Fibroblast of skin of left biceps (primary cell): Measurements from ENCODE around the gene SF3A1.
"Not testable (repeated sequence)": the region's sequence is repeated elsewhere in the genome, so short reads cannot be mapped to it uniquely, and the experiment has no call there.

Source experiments
- DNase-seq, 2 experiments: peaks; one replicate each; pipeline ENCODE4 v3.0.0-alpha.2; 2013; ENCODE audit warnings: low read depth in 2 of 2

The SF3A1 gene

GRCh38 chr22:30348404-30348803, 8.3 kb downstream of the SF3A1 start:
- DNase-seq: no peak

DNA sequence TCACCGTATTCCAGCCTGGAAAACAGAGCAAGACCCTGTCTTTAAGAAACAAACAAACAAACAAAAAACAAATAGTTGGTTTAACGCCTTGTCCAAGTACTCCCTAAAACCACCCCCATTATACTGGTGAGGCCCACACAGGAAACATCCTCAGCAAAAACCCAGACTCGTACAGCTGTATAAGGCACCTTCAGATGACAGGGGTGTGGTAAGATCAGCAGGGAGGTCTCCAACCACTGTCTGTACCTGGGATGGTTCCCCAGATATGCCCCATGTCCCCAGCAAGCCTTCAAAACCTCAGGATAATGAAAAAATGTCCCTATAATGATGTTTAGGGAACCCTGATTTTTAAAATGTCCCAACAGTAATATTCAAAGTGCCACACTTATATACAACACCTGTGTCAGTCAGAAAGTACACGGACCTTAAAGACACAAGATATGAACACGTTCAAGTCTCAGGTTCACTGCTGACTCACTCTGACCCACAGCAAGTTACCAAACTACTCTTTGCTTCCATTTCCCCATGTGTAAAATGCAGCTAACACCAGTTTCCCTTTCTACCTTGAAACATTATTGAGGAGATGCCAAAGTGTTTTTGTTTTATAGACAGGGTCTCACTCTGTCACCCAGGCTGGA, 9.3 kb downstream of the SF3A1 start:
- no peak for DNase-seq

- no peak for DNase-seq
These were observed 12.1 kb downstream of the SF3A1 start for GRCh38 chr22:30344447-30345200.

GRCh38 chr22:30340911-30341685, 15.6 kb downstream of the SF3A1 start:
- no peak for DNase-seq

GRCh38 chr22:30338802-30339201, 17.9 kb downstream of the SF3A1 start:
- DNase-seq: no peak

- DNase-seq: not testable (repeated sequence)
These were observed 18.4 kb downstream of the SF3A1 start for GRCh38 chr22:30338341-30338740.

DNA sequence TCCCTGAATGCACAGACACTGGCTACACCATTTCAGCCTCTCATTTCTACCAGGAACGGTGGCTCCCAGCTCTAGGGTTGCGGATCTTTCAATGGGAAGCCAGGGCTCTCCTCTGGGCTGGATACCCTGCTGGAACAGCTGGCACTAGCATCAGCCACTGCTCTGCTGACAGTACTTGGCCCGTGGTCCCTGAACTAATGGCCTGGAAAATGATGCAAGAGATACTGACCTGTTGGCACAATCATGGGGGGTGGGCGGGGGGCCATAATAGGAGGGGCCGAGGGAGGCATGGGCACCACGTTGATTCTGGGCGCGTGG, 19.3 kb downstream of the SF3A1 start:
- no peak for DNase-seq

DNA sequence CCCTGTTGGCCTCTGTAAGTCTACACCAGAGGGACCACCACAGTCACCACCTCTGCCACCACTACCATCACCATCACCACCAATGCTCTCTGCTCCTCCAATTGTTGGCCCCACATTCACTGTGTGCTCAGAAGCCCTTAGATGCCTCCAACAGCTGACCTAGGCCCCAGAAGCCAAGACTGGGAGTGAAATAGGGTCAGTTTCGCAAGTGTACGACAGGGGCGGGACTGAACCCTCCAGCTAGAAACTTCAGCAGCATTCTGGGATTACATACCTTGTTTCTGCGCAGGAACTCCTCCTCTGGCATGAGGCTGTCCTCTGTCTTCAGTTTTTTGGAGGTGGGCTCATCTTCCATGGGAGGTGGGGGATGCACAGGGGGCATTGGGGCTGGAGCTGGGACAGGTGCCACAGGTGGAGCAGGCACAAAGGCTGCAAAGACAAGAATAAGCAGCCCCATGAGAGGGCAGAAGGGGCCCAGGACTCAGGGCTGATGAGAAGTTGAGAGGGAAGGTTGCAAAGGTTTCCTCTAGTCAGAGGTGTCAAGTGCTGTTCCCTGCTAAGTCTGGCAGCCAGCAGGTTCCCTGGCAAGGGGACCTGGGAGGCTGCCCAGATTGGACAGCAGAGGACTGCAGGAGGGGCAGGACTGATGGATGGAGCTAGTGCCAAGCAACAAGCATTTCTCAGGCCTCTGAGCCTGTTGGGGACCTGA, 19.8 kb downstream of the SF3A1 start:
- DNase-seq: no peak

DNA sequence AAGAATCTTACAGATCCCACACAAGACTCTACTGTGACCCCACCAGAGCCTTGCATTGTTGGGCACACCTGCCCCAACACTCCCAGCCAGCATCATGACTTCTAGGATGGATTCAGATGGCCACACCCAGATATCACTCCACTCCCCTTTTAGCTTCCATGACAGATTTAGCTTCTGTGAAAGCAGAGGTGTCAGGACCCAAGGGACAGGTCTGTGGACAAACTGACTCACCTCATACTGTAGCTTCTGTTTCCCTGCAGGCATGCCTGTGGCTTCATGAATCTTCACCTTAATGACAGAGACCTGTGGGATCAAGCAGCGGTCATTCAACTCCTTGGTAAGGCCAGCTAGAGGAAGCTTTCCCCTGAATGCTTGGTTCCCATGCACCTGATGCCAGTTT, 21.5 kb downstream of the SF3A1 start:
- no peak for DNase-seq

DNA sequence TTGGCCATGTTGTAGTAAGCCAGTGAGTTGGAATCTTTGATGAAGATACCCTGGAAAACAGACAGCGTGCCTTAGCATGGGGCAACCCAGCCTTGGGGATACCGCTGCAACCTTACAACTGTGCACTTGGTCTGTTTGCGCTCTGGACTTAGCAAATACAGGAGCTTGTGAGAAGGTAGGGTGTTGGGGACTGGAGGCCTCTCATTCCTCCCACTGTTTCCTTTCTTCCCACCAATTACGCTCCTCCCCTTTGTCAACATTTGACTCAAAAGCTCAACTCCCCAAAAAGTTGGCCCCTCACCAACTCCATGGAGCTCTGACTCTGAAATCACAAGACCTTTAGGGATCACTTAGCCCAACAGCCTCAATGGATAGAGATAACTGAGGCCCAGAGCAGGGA, 22.0 kb downstream of the SF3A1 start:
- DNase-seq: no peak

DNA sequence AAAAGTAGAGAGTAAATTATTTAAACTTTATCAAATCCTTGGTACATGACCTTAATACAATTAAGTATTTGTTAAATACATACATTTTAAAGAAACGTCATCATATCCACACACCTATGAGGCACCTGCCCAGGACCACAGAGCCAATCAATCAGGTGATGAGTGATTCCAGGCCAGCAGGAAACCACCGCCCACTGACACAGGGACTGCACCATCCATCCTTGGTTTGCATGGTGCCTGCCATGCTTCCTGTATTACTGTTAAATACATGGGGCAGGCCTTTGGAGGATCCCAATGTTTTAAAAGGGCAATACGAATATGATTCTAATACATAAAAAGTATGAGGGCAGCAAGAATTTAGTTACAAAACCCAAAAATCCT, 23.0 kb downstream of the SF3A1 start:
- DNase-seq: no peak

- no peak for DNase-seq
These were observed 23.5 kb downstream of the SF3A1 start for GRCh38 chr22:30332994-30333706.

DNA sequence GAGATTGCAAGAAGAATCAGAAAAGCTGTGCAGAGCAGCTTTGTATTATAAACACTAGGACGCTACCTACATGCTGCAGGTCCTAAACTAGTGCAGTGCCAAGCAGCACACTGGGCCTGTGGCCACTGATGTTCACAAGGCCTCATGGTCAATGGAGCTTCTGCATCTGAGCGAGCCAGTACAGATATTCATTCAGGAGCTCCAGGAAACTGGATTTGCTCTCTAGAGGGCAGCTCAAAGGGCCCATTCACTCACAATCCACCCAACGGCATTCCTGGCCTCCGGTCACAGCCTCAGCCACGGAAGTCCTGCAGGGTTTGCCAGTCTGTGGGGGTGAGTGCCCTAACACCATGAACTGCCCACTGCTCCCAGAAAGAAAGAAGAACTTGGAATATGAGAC, 24.1 kb downstream of the SF3A1 start:
- DNase-seq: no peak

DNA sequence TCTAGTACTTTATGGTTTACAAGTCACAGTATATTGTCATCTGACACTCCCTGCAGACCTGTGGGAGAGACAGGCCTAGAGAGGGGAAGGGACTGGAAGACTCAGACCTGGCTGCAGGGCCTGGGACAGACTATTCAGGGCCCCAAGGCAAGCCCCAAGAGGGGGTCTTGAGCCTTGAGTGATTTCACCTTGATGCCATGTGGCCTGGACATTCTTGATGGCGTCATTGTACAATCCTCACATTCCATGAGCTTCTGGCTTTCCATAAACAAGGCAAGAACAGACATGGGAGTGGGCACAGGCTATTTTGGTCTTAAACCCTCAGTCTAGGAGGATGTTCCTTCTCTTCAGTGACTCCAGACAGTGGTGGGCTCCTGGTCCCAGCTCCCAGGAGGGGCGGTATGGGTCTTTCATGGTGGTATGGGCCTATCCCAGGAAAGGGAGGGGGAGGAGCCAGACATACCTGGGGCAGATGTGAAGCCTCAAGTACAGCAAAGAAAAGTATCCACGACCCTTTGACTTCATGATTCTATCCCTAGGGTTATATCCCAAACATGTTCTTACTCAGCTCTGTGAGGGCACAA, 28.1 kb downstream of the SF3A1 start:
- no peak for DNase-seq

GRCh38 chr22:30327864-30328345, 28.8 kb downstream of the SF3A1 start:
- no peak for DNase-seq

- peak; percentile 60 to 67 for DNase-seq
These were observed 29.9 kb downstream of the SF3A1 start, which contains the start of gene TBC1D10A for GRCh38 chr22:30326706-30327362. Gene TBC1D10A (minus strand): TSS chr22:30326941. CDS start chr22:30326881, 60 bp downstream.

DNA sequence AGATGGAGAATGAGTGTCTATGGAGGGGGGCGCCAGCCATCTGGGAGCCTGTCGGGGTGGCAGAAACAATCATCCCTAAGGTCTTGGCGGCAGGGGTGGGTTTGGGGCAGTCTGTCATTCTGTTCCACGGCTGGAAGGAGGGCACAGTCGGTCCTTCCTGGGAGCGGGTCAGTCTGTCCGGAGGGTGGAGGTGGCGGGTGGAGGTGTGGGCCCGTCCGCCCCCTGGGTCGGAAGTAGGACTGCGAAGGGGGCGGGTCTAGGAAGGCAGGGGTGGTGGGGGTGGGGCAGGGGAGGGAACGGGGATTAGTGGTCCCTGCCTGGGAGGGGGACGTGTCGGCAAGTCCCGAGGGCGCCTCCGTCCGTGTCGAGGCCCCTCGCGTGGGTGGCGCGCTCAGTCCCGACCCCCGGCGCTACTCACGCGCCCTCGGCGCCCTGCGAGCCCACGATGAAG, 30.4 kb downstream of the SF3A1 start:
- no peak for DNase-seq

DNA sequence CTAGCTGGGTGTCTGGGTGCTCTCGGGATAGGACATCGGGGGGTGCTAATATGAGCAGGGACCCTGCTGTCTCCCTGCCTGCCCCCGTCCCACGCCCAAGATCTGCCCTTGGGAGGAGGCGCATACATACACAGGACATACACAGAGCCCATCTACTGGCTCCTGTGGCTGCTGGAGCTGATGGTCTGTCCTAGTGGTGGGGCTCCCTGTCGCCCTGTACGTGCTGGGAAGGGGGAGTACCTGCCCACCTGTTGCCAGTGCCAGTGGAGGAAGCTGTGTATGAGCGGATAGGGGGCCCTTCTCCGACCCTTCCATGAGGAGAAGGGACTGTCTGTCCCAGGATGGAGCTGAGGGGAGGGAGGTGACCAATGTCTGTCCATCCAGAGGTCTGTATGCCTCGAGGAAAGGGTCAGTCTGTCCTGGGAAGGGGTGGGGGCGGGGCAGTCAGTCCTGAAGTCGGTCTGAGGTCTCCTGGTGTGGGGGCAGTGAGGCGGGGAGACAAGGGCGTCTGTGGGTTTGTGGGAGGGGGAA, 30.9 kb downstream of the SF3A1 start:
- DNase-seq: no peak

GRCh38 chr22:30325065-30325720, 31.5 kb downstream of the SF3A1 start:
- no peak for DNase-seq
